ENCODE measurements around the gene FAT2.

DNA sequence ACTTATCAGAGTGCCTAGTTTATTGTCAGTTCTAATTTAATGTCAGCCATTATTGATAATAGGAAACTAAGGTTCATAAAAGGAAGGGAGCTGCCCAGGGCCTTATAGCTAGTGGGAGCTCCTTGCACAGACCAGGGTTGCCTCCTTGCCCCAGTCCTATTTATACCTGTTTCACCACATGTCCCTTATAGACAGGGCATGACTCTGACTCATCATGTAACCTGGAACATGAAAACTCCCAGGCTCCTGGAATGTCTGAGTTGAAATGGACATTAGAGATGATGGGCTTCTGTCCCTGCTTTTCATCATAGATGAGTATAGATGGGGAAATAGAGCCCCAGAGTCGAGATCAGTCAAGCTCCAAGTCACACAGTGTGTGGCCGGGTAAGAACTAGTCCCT lies 21.1 kb downstream of the FAT2 start:
- TF ChIP-seq CTCF (IDR thresholded peaks at IDR 0.05; ENCODE audit: borderline replicate concordance, extremely low read depth, low read length, poor library complexity, severe bottlenecking) (no peak), EZH2 (IDR thresholded peaks at IDR 0.05; ENCODE audit: borderline replicate concordance, low read depth, low read length, severe bottlenecking) (no peak)
